ENCODE results near the gene TRIM68.
A peak's percentile ranks its signal among the peaks of the same experiment; 100 is the strongest.

Gene TRIM68
- 4.0 to 26.7 (median 15.3) reads per million in 9 experiments for total RNA-seq

- ATAC-seq (replicated peaks): peak; percentile 99
- peaks cover 31 to 56% of the 10 kb centered on the region in 2 donors for H3K4me1 Mint-ChIP-seq (ENCODE audit: low read depth in 2 of 2)
- H3K27ac Mint-ChIP-seq: peak within 1 kb of the TSS; percentile 97
- H3K4me3 Mint-ChIP-seq: peak within 1 kb of the TSS; percentile 95 to 96
- no peaks in the 10 kb centered on the region for H3K27me3 Mint-ChIP-seq
- no peaks in the 10 kb centered on the region for H3K9me3 Mint-ChIP-seq
- peak; percentile 93 to 95 (median 93) for DNase-seq
- H3K36me3 Mint-ChIP-seq (ENCODE audit: insufficient read depth): peaks cover 25% of the 10 kb centered on the region
Observed at GRCh38 chr11:4607781-4608666, at the start of gene TRIM68. Gene TRIM68, minus strand, starts transcription at chr11:4608231. Its CDS starts 2,727 bp downstream, at chr11:4605504.

- peaks cover 0 to 4% of the 10 kb centered on the region in 2 donors for H3K4me1 Mint-ChIP-seq (ENCODE audit: low read depth in 2 of 2)
- H3K27me3 Mint-ChIP-seq: peaks cover 7 to 10% of the 10 kb centered on the region in 2 donors
- no peak for DNase-seq
- peaks cover 2 to 7% of the 10 kb centered on the region in 2 donors for H3K9me3 Mint-ChIP-seq
- no peak overlapping the region for H3K4me3 Mint-ChIP-seq
- peak; percentile 42 for ATAC-seq (replicated peaks)
- peaks cover 4% of the 10 kb centered on the region for H3K36me3 Mint-ChIP-seq (ENCODE audit: insufficient read depth)
- no peak overlapping the region for H3K27ac Mint-ChIP-seq
Observed at GRCh38 chr11:4654635-4655369, 46.8 kb upstream of the TRIM68 start.

GRCh38 chr11:4647766-4648165, 39.7 kb upstream of the TRIM68 start:
- H3K27me3 Mint-ChIP-seq: peaks cover 20 to 22% of the 10 kb centered on the region in 2 donors
- H3K4me3 Mint-ChIP-seq: no peak overlapping the region
- H3K27ac Mint-ChIP-seq: no peak overlapping the region
- peaks cover 4% of the 10 kb centered on the region for H3K36me3 Mint-ChIP-seq (ENCODE audit: insufficient read depth)
- no peaks in the 10 kb centered on the region for H3K4me1 Mint-ChIP-seq (ENCODE audit: low read depth in 2 of 2)
- H3K9me3 Mint-ChIP-seq: peaks cover 0 to 2% of the 10 kb centered on the region in 2 donors
- no peak for ATAC-seq (replicated peaks)
- DNase-seq: no peak

- Mint-ChIP-seq H3K4me1 (ENCODE audit: low read depth in 2 of 2) (no peaks in the 10 kb centered on the region), H3K27ac (no peak overlapping the region), H3K27me3 (peaks cover 34% of the 10 kb centered on the region in 2 donors), H3K36me3 (ENCODE audit: insufficient read depth) (no peaks in the 10 kb centered on the region), H3K4me3 (no peak overlapping the region), H3K9me3 (no peaks in the 10 kb centered on the region)
- DNase-seq (no peak), ATAC-seq (replicated peaks) (no peak)
Observed at GRCh38 chr11:4645974-4646373, 37.9 kb upstream of the TRIM68 start.

DNA sequence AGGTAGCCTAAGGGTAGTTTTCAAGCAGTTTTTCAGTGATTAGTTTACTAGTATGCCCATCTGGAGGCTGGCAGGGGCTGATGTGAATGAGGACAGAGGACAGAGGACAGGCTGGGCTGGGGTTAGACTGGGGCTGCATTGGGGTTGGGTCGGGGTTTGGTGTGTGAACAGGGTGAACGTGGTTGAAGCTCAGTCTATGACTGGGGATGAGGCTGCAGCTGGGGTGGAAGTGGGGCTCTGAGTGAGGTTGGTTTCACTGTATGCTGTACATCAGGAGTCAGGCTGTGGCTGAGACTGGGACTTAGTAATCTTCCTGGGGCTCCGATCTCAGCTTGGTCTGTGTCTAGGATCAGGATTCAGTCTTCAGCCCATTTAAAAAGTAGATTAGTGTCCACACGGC, 36.2 kb upstream of the TRIM68 start:
- Mint-ChIP-seq H3K9me3 (no peaks in the 10 kb centered on the region), H3K4me1 (ENCODE audit: low read depth in 2 of 2) (no peaks in the 10 kb centered on the region), H3K4me3 (no peak overlapping the region), H3K36me3 (ENCODE audit: insufficient read depth) (no peaks in the 10 kb centered on the region), H3K27ac (no peak overlapping the region), H3K27me3 (peaks cover 35 to 45% of the 10 kb centered on the region in 2 donors)
- ATAC-seq (replicated peaks): no peak
- DNase-seq: no peak

- H3K27me3 Mint-ChIP-seq: peaks cover 35 to 45% of the 10 kb centered on the region in 2 donors
- H3K27ac Mint-ChIP-seq: no peak within 1 kb of the TSS
- H3K4me3 Mint-ChIP-seq: no peak within 1 kb of the TSS
- H3K4me1 Mint-ChIP-seq (ENCODE audit: low read depth in 2 of 2): no peaks in the 10 kb centered on the region
- DNase-seq (no peak), ATAC-seq (replicated peaks) (no peak)
- no peaks in the 10 kb centered on the region for H3K36me3 Mint-ChIP-seq (ENCODE audit: insufficient read depth)
- no peaks in the 10 kb centered on the region for H3K9me3 Mint-ChIP-seq
Observed at GRCh38 chr11:4643682-4644081, 35.7 kb upstream of the TRIM68 start, which contains the start of gene OR51E1. Gene OR51E1, plus strand, starts transcription at chr11:4643982. Its CDS starts 8,545 bp downstream, at chr11:4652527.

DNA sequence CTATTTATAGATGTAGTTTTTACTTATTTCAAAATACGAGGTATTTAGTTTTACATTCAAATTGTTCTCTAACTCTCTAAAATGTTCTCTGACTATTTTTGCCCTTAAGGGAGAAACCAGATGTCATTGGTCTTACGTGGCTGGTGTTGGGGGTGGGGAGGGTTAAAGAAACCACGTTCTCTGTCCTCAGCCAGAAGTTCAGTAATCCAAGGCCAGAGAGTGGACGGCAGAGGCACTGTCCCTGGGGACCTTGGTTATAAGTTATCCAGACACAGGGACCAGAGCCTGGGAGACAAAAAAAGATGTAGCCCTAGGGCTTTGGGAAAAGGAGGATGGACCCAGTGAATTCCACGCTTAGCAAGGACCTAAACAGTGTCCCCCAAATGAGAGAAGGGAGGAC, 35.0 kb upstream of the TRIM68 start:
- Mint-ChIP-seq H3K9me3 (no peaks in the 10 kb centered on the region), H3K27me3 (peaks cover 35 to 45% of the 10 kb centered on the region in 2 donors), H3K27ac (no peak overlapping the region), H3K4me3 (no peak overlapping the region), H3K4me1 (ENCODE audit: low read depth in 2 of 2) (no peaks in the 10 kb centered on the region), H3K36me3 (ENCODE audit: insufficient read depth) (no peaks in the 10 kb centered on the region)
- no peak for ATAC-seq (replicated peaks)
- DNase-seq: no peak

- H3K36me3 Mint-ChIP-seq (ENCODE audit: insufficient read depth): no peaks in the 10 kb centered on the region
- H3K4me3 Mint-ChIP-seq: no peak overlapping the region
- no peak overlapping the region for H3K27ac Mint-ChIP-seq
- no peak for DNase-seq
- no peaks in the 10 kb centered on the region for H3K4me1 Mint-ChIP-seq (ENCODE audit: low read depth in 2 of 2)
- H3K9me3 Mint-ChIP-seq: no peaks in the 10 kb centered on the region
- ATAC-seq (replicated peaks): no peak
- peaks cover 35 to 45% of the 10 kb centered on the region in 2 donors for H3K27me3 Mint-ChIP-seq
Observed at GRCh38 chr11:4642043-4642442, 34.0 kb upstream of the TRIM68 start.

DNA sequence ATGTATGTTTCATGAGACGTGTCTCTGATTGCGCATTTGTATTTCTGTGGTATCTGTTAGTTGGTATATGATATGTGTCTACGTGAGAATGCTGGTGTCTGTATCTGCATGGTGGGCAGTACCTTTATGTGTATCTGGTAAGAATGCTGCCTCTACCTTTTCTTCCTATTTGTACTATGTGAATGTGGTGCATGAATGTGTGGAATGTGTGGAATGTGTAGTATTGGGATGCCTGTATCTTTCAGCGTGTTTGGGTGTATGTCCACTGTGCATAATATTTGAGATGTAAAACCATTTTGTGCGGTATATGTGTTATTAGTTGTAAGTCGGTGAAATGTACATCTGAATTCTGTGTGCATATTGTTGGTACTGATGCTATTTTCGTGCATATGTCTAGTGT, 33.5 kb upstream of the TRIM68 start:
- Mint-ChIP-seq H3K9me3 (no peaks in the 10 kb centered on the region), H3K27ac (no peak overlapping the region), H3K4me3 (no peak overlapping the region), H3K36me3 (ENCODE audit: insufficient read depth) (no peaks in the 10 kb centered on the region), H3K4me1 (ENCODE audit: low read depth in 2 of 2) (no peaks in the 10 kb centered on the region), H3K27me3 (peaks cover 35 to 45% of the 10 kb centered on the region in 2 donors)
- ATAC-seq (replicated peaks) (no peak), DNase-seq (no peak)

- ATAC-seq (replicated peaks) (no peak), DNase-seq (no peak)
- no peak overlapping the region for H3K4me3 Mint-ChIP-seq
- peaks cover 30 to 45% of the 10 kb centered on the region in 2 donors for H3K27me3 Mint-ChIP-seq
- no peaks in the 10 kb centered on the region for H3K4me1 Mint-ChIP-seq (ENCODE audit: low read depth in 2 of 2)
- no peak overlapping the region for H3K27ac Mint-ChIP-seq
- no peaks in the 10 kb centered on the region for H3K9me3 Mint-ChIP-seq
- H3K36me3 Mint-ChIP-seq (ENCODE audit: insufficient read depth): no peaks in the 10 kb centered on the region
Observed at GRCh38 chr11:4639931-4640330, 31.9 kb upstream of the TRIM68 start.

DNA sequence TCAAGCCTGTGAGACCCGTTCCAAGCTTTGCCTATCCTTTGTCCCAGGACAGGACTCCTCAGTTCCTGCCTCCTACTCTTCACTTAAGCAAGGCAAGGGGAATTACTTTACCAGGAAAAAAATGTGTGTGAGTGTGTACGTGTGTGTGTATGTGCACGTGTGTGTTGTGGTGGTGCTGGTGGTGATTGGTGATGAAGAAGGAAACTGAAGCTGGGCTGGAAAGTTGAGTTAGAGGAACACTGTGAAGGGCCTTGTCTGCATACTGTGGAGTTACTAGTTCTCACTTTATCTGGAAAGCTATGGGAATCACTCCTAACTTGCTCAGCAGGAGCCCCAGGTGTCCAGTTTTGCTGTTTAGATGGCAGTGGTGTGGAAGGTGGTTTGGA, 29.6 kb upstream of the TRIM68 start:
- Mint-ChIP-seq H3K4me1 (ENCODE audit: low read depth in 2 of 2) (no peaks in the 10 kb centered on the region), H3K27ac (no peak overlapping the region), H3K9me3 (no peaks in the 10 kb centered on the region), H3K4me3 (no peak overlapping the region), H3K36me3 (ENCODE audit: insufficient read depth) (no peaks in the 10 kb centered on the region), H3K27me3 (peaks cover 13 to 27% of the 10 kb centered on the region in 2 donors)
- ATAC-seq (replicated peaks) (no peak), DNase-seq (no peak)

DNA sequence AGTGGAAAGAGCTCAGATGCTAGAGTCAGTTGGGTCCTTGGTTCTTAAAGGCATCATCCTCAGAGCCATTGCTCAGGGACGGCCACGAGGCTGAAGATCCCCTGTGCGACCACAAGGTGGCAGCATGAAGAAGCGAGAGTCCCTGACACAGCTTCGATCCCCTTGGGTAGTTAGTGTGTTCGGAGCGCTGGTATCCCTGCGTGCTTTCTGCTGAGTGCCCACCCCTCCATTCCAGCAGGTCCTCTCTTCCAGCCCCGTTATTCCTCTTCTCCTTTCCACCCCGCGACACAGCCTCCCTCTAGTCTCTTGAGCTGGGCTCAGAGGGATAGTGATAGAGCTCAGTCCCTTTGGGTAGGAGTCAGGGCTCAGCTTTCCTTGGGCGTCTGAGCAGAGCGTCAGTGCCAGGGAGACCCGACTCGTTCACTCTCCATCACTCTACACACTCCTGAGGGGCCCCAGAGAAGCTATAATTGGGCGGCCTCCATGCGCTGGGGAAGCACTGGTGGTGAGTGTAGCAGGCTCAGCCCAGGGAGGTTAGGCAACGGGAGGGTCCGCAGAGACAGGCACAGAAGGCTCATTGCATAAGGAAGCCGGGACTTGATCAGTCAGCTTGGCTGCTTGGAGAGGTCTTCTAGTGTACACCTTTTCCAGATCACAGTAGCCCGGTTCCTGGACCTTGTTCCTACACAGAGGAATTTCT, 29.1 kb upstream of the TRIM68 start, which contains the start of gene OR51D1:
Gene OR51D1, plus strand, starts transcription at position 516 of the 700 bp plus-strand sequence. CDS start 2,314 bp downstream, outside the sequence.
- Mint-ChIP-seq H3K27ac (no peak within 1 kb of the TSS), H3K9me3 (no peaks in the 10 kb centered on the region), H3K4me1 (ENCODE audit: low read depth in 2 of 2) (no peaks in the 10 kb centered on the region), H3K27me3 (peaks cover 11 to 23% of the 10 kb centered on the region in 2 donors), H3K36me3 (ENCODE audit: insufficient read depth) (no peaks in the 10 kb centered on the region), H3K4me3 (no peak within 1 kb of the TSS)
- ATAC-seq (replicated peaks): peak; percentile 96
- DNase-seq: peak; percentile 63 to 72 (median 67)

DNA sequence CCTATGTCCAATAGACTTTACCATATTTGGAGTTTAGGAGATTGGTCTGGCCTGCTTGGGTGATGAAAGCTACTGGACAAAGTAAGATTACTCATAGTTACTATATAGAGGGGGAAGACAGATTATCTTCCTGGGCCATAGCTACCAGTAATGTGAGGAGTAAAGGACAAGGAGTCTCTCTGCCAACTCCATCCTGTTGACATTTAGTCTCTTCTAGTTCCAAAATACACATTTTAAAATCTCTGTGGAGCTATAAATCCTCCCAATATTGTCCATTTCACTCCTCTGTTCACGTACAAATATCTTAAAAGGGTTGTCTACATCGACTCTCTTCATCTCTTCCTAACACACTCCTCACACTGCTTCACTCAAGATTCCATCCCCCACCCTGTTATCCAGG, 28.1 kb upstream of the TRIM68 start:
- Mint-ChIP-seq H3K4me3 (no peak overlapping the region), H3K9me3 (no peaks in the 10 kb centered on the region), H3K4me1 (ENCODE audit: low read depth in 2 of 2) (no peaks in the 10 kb centered on the region), H3K27me3 (peaks cover 13 to 18% of the 10 kb centered on the region in 2 donors), H3K27ac (no peak overlapping the region), H3K36me3 (ENCODE audit: insufficient read depth) (no peaks in the 10 kb centered on the region)
- DNase-seq: no peak
- no peak for ATAC-seq (replicated peaks)

Data from effector memory CD8-positive, alpha-beta T cell (primary cell).